ENCODE results near the gene NELFCD.

Gene NELFCD

DNA sequence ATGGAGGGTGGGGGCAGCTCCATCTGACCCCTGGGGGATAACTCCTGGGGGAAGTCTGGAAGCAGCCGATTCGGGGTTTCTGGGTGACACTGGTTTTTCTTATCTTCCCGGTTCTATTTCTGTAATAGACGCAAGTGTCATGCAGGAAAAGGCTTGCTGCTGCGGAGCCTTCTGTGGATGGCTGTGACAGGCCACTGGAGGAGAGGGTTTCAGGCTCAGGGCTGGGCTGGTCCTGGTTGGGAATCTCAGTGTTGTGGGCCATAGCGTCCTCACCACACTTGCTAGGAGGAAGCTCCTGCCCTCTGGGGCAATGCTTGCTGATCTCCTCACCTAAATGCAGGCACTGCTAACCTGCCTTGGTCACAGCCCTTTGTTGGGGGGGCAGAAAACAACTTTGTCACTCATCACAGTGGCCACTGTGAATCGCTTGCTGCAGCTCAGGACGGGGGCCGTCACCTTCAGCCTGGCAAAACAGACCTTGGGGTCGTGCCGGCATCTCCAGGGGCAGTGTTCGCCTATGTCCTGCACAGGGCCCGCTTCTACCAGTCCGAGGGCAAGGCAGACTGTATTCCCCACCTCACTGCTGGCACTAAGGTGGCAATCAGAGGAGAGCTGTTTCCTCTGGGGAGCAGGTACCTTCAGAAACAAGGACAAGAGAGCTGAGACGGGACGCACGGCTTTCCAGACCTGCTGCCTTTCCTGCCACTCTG lies 33.8 kb downstream of the NELFCD start:
- H3K4me1 ChIP-seq, result peaks cover 0 to 25% (median 15%) of the 10 kb centered on the region in 4 donors
- no peaks in the 10 kb centered on the region for H3K36me3 ChIP-seq
- H3K4me3 ChIP-seq, result no peak overlapping the region
- no peak for TF ChIP-seq CTCF (IDR thresholded peaks at IDR 0.05)
- H3K27ac ChIP-seq, result peak overlapping the region in 1 of 2 donors; percentile 10
- H3K9me3 ChIP-seq, result no peaks in the 10 kb centered on the region
- intact Hi-C loops (cut with DNase I; ENCODE audit: low total_unique reads), result no loop called here
- H3K27me3 ChIP-seq, result no peaks in the 10 kb centered on the region
- no peak for DNase-seq

DNA sequence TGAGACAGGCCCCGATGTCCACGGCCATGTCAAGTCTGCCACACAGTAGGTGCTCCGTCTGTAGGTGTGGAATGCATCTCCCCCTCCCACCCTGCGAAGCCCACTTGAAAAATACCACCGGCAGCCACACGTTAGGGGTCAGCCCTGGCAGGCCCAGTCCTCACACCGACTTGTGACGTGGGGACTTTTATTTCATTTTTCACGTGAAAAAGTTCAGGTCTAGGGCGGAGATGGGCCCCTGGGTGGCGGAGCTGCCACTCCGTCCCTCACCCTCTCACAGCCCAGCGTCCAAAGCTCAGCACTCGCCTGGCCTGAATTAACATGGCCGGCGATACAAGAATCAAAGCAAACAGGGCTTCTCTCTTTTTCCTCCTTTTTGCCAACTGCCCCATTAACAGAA lies 34.4 kb downstream of the NELFCD start:
- Histone ChIP-seq H3K4me3 (no peak overlapping the region), H3K9me3 (no peaks in the 10 kb centered on the region), H3K27me3 (no peaks in the 10 kb centered on the region), H3K4me1 (peaks cover 0 to 19% (median 13%) of the 10 kb centered on the region in 4 donors), H3K27ac (no peak overlapping the region), H3K36me3 (no peaks in the 10 kb centered on the region)
- TF ChIP-seq CTCF (IDR thresholded peaks at IDR 0.05), result no peak
- DNase-seq, result no peak
- intact Hi-C loops (cut with DNase I; ENCODE audit: low total_unique reads), result no loop called here

DNA sequence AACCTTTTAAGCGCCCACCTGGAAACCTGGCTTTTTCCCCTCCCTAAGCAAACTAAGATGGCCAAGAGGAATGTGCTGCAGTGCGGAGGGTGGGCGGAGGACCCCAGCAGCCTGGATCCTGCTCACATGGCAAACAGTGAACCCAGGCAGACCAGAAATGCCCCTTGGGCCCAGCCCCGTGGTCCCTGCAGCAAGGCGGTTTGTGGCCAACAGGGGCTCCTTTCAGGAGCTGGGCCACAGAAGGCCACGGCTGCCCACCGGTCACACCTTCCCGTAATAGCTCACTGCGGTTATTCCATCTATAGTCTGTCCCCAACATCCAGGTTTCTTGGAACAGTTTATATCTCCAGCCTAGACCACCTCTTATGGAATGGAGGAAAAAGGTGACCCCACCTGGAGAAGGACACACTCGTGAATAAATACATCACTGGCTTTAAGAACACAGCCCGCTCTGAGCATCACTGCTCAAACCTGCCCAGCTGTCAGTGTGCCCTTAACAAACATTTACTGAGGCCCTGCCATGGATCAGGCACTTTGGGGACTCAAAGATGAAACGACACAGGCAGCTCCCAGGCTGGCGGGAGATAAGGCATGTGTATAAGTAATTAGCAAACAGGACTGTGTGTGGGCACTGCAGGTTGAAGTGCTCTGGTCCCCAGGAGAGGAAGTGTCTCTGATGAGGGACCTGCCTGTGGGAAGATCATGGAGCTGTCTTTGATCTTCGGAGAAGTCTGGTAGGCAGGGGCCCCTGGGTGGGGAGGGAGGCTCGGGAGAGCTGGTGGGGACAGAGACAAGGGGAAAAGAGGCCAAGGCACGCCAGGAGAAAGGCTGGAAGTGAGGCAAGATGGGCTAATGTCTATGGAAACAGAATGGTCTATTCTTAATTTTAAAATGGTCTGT lies 35.0 kb downstream of the NELFCD start:
- Histone ChIP-seq H3K27me3 (no peaks in the 10 kb centered on the region), H3K36me3 (no peaks in the 10 kb centered on the region), H3K27ac (no peak overlapping the region), H3K9me3 (no peaks in the 10 kb centered on the region), H3K4me3 (no peak overlapping the region), H3K4me1 (peaks cover 0 to 12% (median 7%) of the 10 kb centered on the region in 4 donors)
- TF ChIP-seq CTCF (IDR thresholded peaks at IDR 0.05), result no peak
- DNase-seq, result no peak
- intact Hi-C loops (cut with DNase I; ENCODE audit: low total_unique reads), result no loop called here

- no peaks in the 10 kb centered on the region for H3K36me3 ChIP-seq
- H3K4me1 ChIP-seq, result peaks cover 0 to 4% (median under 1%) of the 10 kb centered on the region in 4 donors
- intact Hi-C loops (cut with DNase I; ENCODE audit: low total_unique reads), result no loop called here
- no peak overlapping the region for H3K4me3 ChIP-seq
- no peaks in the 10 kb centered on the region for H3K9me3 ChIP-seq
- DNase-seq, result no peak
- H3K27ac ChIP-seq, result no peak overlapping the region
- TF ChIP-seq CTCF (IDR thresholded peaks at IDR 0.05), result no peak
- no peaks in the 10 kb centered on the region for H3K27me3 ChIP-seq
Observed at GRCh38 chr20:59016795-59017492, 35.9 kb downstream of the NELFCD start.

- Histone ChIP-seq H3K9me3 (no peaks in the 10 kb centered on the region), H3K4me3 (no peak overlapping the region), H3K27ac (no peak overlapping the region), H3K4me1 (no peaks in the 10 kb centered on the region), H3K36me3 (peaks cover 0 to 4% (median 0%) of the 10 kb centered on the region in 3 donors), H3K27me3 (no peaks in the 10 kb centered on the region)
- intact Hi-C loops (cut with DNase I; ENCODE audit: low total_unique reads), result no loop called here
- no peak for TF ChIP-seq CTCF (IDR thresholded peaks at IDR 0.05)
- no peak for DNase-seq
Observed at GRCh38 chr20:59017493-59018231, 36.6 kb downstream of the NELFCD start.

All from tibial artery (tissue), 4 donors.